A549 (cell line): ENCODE measurements around the gene PBX4. TPM values are rescaled to one million over a fixed set of nuclear protein-coding genes. Genes with fewer than 3 reads are reported as not detected.

Experiments
- ATAC-seq, 2 experiments: fragments of 200-7000 bp in 1 of 2; fragments of >200 bp in 1 of 2; cut with Nextera tagmentation in 1 of 2; cut with Tn5 transposase in 1 of 2; 3 replicates each; pipeline versions ENCODE4 v1.8.0 to v1.9.1; 2018 to 2020; ENCODE audit warnings: mild to moderate bottlenecking in 1 of 2, moderate library complexity in 1 of 2
- CTCF ChIA-PET: fragments of 300-600 bp; sonication (Branson Sonifier 250); formaldehyde crosslinking; extraction: SDS; loops from one replicate; lab custom pipeline; 2021; ENCODE audit warnings: antibody characterized with exemption, inconsistent platforms; lab: Yijun Ruan, JAX
- POLR2A ChIA-PET: fragments of 350-600 bp; formaldehyde crosslinking; extraction: SDS; loops from one replicate; lab custom pipeline; 2021; ENCODE audit warnings: antibody characterized with exemption, inconsistent platforms; lab: Yijun Ruan, JAX
- DNase-seq, 2 experiments: peaks; one replicate each; pipeline versions ENCODE4 v3.0.0 to v3.0.0-alpha.2; 2011 to 2016; ENCODE audit warnings: low read depth in 1 of 2, low spot score in 1 of 2
- FAIRE-seq: peaks from 2 replicates; lab custom pipeline; 2011; peaks lifted over from hg19 to GRCh38; lab: Jason Lieb, UNC
- H3K27ac ChIP-seq, 2 experiments: fragments of >200 bp; sonication (Bioruptor Twin); formaldehyde crosslinking; 3 replicates each; pipeline ENCODE4 v1.5.1; 2016 to 2017
- H3K4me1 ChIP-seq: fragments of >200 bp; sonication (Bioruptor Twin); formaldehyde crosslinking; 3 replicates; pipeline ENCODE4 v1.6.1; 2016
- H3K4me2 ChIP-seq: fragments of >200 bp; sonication (Bioruptor Twin); formaldehyde crosslinking; 3 replicates; pipeline ENCODE4 v1.6.1; 2016
- H3K4me3 ChIP-seq: fragments of >200 bp; sonication (Bioruptor Twin); formaldehyde crosslinking; 3 replicates; pipeline ENCODE4 v1.5.1; 2016
- H3K9me3 ChIP-seq: fragments of >200 bp; sonication (Bioruptor Twin); formaldehyde crosslinking; 3 replicates; pipeline ENCODE4 v1.6.1; 2016
- BHLHE40 ChIP-seq: IDR thresholded peaks from 2 replicates; pipeline ENCODE4 v1.6.1; 2012; ENCODE audit warnings: low read depth, low read length, inconsistent platforms
- CBX2 ChIP-seq: fragments of 200-600 bp; sonication (generic); IDR thresholded peaks from 2 replicates; pipeline ENCODE4 v1.6.1; 2016; ENCODE audit warnings: low read depth, mild to moderate bottlenecking, borderline replicate concordance
- EHMT2 ChIP-seq: fragments of 200-600 bp; sonication (generic); IDR thresholded peaks from 2 replicates; pipeline ENCODE4 v1.6.1; 2016; ENCODE audit warnings: antibody characterized with exemption, low read depth, mild to moderate bottlenecking, moderate library complexity
- FOSL2 ChIP-seq, 2 experiments: fragments of 450-650 bp in 1 of 2; fragments of >200 bp in 1 of 2; sonication (Bioruptor Twin) in 1 of 2; formaldehyde crosslinking; IDR thresholded peaks; 2 replicates each; pipeline versions ENCODE4 v1.5.0 to v1.6.1; 2016 to 2020; ENCODE audit warnings: mild to moderate bottlenecking in 1 of 2, moderate library complexity in 1 of 2
- HOXA7 ChIP-seq: fragments of 250-450 bp; sonication (Bioruptor Pico); IDR thresholded peaks from 2 replicates; pipeline ENCODE4 v1.5.0; 2020; ENCODE audit warnings: mild to moderate bottlenecking, moderate library complexity
- HOXB13 ChIP-seq: fragments of 250-450 bp; sonication (Bioruptor Pico); IDR thresholded peaks from 2 replicates; pipeline ENCODE4 v1.5.0; 2020; ENCODE audit warnings: low read depth, mild to moderate bottlenecking, moderate library complexity
- HOXB5 ChIP-seq: fragments of 250-450 bp; sonication (Bioruptor Pico); IDR thresholded peaks from 2 replicates; pipeline ENCODE4 v1.5.0; 2020; ENCODE audit warnings: mild to moderate bottlenecking, moderate library complexity
- JUNB ChIP-seq: fragments of >200 bp; sonication (Bioruptor Twin); formaldehyde crosslinking; IDR thresholded peaks from 2 replicates; pipeline ENCODE4 v1.6.1; 2016
- MAZ ChIP-seq: fragments of 150-350 bp; IDR thresholded peaks from 2 replicates; pipeline ENCODE4 v1.6.1; 2014; ENCODE audit warnings: antibody characterized with exemption, low read depth, low read length, borderline replicate concordance
- MYC ChIP-seq: IDR thresholded peaks from 2 replicates; pipeline ENCODE4 v1.6.1; 2012; ENCODE audit warnings: mild to moderate bottlenecking, inconsistent platforms, low read length, improper control_type of control experiment, borderline replicate concordance
- NFE2L2 ChIP-seq: fragments of 150-350 bp; conservative IDR thresholded peaks from 2 replicates; pipeline ENCODE4 v1.6.1; 2014; ENCODE audit warnings: low read length
- NPAS2 ChIP-seq: fragments of 250-450 bp; sonication (Bioruptor Pico); IDR thresholded peaks from 2 replicates; pipeline ENCODE4 v1.8.0; 2022; ENCODE audit warnings: mild to moderate bottlenecking, moderate library complexity, borderline replicate concordance
- POLR2A ChIP-seq: IDR thresholded peaks from 2 replicates; pipeline ENCODE4 v1.6.1; 2012; ENCODE audit warnings: mild to moderate bottlenecking, low read length
- POLR2AphosphoS2 ChIP-seq: conservative IDR thresholded peaks from 2 replicates; pipeline ENCODE4 v1.6.1; 2012; ENCODE audit warnings: low read length, improper control_type of control experiment, inconsistent platforms
- RAD21 ChIP-seq, 2 experiments: fragments of >200 bp in 1 of 2; sonication (Bioruptor Twin) in 1 of 2; formaldehyde crosslinking in 1 of 2; IDR thresholded peaks in 1 of 2; conservative IDR thresholded peaks in 1 of 2; 2 replicates in 1 of 2; 3 replicates in 1 of 2; pipeline ENCODE4 v1.6.1; 2012 to 2018; ENCODE audit warnings: inconsistent platforms in 1 of 2
- SMC3 ChIP-seq: fragments of >200 bp; sonication (Bioruptor Twin); formaldehyde crosslinking; IDR thresholded peaks from 3 replicates; pipeline ENCODE4 v1.6.1; 2018; ENCODE audit warnings: inconsistent platforms
- SREBF2 ChIP-seq: fragments of 450-650 bp; IDR thresholded peaks from 2 replicates; pipeline ENCODE4 v1.6.1; 2014; ENCODE audit warnings: mild to moderate bottlenecking, moderate library complexity
- TFCP2L1 ChIP-seq: fragments of 250-450 bp; sonication (Bioruptor Pico); IDR thresholded peaks from 2 replicates; pipeline ENCODE4 v1.5.0; 2021; ENCODE audit warnings: mild to moderate bottlenecking
- ZFP36 ChIP-seq: fragments of 450-650 bp; IDR thresholded peaks from 2 replicates; pipeline ENCODE4 v1.6.1; 2014; ENCODE audit warnings: borderline replicate concordance; ENCODE audit not compliant: partially characterized antibody
- ZNF302 ChIP-seq: fragments of 250-450 bp; sonication (Bioruptor Pico); IDR thresholded peaks from 2 replicates; pipeline ENCODE4 v1.9.0; 2021; ENCODE audit warnings: inconsistent platforms, mild to moderate bottlenecking, moderate library complexity
- WGBS: methylation state at CpG from one replicate; pipeline ENCODE4 v1.1.6; 2017; ENCODE audit errors: missing lambda C conversion rate; 5-methylcytosine and 5-hydroxymethylcytosine counted together
- polyA plus RNA-seq, 4 experiments: library from polyadenylated mRNA; depleted of rRNA in 3 of 4; stranded (reverse); fragments of >200 nt; fragmentation: RNase III in 1 of 4; extraction: RNeasy Plus Mini Kit Qiagen cat#74134 plus additional on column Dnase treatment in 1 of 4; gene quantifications; 2 replicates in 3 of 4; 3 replicates in 1 of 4; pipeline ENCODE4 v1.2.3, GENCODE V29; 2011 to 2017
- TF ChIP-seq, protein P1 (sequence below): IDR thresholded peaks from 2 replicates; pipeline ENCODE4 v1.6.1; 2012; ENCODE audit warnings: low read depth, borderline replicate concordance
- TF ChIP-seq, protein P2 (sequence below): fragments of 250-450 bp; sonication (Bioruptor Pico); IDR thresholded peaks from 2 replicates; pipeline ENCODE4 v1.5.0; 2020; ENCODE audit warnings: low read depth, mild to moderate bottlenecking, moderate library complexity
- TF ChIP-seq, protein P3 (sequence below): IDR thresholded peaks from 2 replicates; pipeline ENCODE4 v1.6.1; 2012

PBX4 gene
- polyA plus RNA-seq, 2 of the 4 experiments (the other 2 are of a cell fraction): 0.70 to 0.90 TPM

DNA sequence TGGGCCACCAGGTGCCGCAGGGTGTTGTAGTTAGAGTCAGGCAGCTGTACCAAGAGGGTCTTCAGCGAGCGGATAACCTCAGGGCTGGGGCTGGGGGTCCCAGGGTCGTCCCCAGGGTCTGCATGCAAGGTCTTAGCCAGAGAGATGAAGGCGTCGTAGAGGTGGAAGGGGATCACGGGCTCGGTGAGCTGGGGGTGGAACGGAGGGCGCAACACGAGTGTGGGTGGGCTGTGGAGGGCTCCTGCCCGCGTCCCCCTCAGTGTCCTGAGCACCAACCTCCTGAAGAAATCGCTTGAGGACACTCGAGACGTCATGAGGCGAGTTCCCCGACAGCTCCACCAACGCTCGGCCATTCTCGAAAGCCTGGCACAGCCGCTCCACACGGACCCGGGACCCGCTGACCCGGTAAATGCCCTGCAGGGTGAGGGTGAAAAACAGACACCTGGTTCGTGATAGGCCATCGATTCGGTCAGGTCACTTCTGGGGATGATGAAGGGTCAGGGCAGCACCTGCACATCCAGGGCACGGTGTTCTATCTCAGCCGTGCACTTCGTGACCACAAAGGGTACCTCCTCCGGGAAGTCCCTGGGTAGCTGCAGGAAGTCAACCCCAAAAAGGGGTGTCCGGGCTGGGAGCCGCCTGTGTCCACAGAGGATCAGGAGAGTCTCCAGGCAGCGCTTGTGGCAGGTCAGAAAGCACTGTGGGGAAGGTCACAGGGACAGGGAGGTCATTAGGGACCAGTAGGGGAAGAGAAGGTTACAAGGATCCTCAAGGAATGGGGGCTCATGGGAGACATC, 16.2 kb upstream of the PBX4 start (continued):
- TF ChIP-seq, protein P1, sequence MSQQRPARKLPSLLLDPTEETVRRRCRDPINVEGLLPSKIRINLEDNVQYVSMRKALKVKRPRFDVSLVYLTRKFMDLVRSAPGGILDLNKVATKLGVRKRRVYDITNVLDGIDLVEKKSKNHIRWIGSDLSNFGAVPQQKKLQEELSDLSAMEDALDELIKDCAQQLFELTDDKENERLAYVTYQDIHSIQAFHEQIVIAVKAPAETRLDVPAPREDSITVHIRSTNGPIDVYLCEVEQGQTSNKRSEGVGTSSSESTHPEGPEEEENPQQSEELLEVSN: no peak
- TF ChIP-seq ZFP36: no peak
- TF ChIP-seq BHLHE40: no peak
- TF ChIP-seq, protein P2, sequence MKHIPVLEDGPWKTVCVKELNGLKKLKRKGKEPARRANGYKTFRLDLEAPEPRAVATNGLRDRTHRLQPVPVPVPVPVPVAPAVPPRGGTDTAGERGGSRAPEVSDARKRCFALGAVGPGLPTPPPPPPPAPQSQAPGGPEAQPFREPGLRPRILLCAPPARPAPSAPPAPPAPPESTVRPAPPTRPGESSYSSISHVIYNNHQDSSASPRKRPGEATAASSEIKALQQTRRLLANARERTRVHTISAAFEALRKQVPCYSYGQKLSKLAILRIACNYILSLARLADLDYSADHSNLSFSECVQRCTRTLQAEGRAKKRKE (CRISPR knock-in tag): no peak

DNA sequence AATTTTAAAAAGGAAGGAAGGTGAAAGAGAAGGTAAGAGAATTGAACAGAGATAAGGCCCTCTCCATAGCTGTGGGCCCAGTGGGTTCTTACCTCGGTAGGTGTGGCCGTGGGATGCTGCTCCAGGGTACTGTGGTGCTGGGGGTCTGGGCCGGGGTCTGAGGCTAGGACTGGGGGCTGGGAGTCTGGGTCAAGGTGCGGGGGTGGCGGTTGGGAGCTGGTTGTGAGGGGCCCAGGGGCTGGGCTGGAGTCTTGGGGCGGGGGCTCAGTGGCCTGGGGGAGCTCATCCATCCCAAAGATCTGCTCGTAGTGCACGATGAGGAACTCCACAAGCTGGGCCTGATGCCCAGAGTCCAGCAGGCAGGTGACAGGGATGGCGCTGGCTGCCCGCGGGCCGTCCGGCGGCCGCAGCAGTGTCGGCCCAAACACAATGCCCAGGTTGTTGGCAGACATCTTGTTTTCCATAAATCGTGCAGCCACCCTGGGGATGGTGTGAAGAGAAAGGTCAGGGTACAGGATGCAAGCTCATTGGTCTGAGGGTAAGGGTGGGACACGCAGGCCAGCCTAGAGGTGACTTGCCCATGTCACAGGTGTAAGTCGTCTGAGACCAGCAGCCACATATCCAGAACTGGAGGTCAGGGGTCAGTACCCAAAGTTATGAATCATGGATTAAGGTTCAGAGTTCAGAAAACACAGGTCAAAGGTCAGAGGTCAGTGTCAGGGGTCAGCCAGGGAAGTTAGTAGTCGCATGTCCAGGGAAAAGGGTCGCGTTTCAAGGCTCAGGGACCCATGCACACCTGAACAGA, 15.4 kb upstream of the PBX4 start:
- ChIA-PET POLR2A (no interaction called here), CTCF (interaction anchor here (2.2 kb wide), 1 partner anchor 10 kb away, joined by 6 read pairs; the partner anchor contains the start of gene GMIP)
- Histone ChIP-seq H3K27ac (no peak overlapping the region), H3K4me2 (no peak overlapping the region), H3K4me3 (no peak overlapping the region), H3K9me3 (no peaks in the 10 kb centered on the region), H3K4me1 (no peaks in the 10 kb centered on the region)
- WGBS: 90% methylated on average over 13 of the region's 22 CpGs
- FAIRE-seq: no peak
- ATAC-seq: no peak
- TF ChIP-seq MAZ (no peak), NFE2L2 (no peak), EHMT2 (no peak), HOXB13 (CRISPR knock-in tag) (no peak)
- no peak for DNase-seq

DNA sequence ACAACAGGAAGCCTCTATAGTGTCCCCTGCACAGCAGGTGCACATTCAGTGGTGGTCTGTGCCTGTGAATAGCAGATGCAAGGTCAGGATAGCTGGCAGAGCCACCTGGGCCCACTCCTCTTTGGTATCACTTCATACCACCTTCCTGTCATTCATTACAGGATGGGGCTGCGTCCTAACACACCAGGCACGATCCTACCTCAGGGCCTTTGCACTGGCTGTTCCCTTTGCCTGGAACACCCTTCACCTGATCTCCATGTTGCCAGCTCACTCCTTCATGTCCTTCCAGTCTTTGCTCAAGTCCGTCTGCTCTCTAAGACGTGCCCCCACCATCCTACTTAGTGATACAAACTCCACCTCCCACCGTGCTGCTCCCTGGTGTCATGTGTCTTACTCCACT, 14.2 kb upstream of the PBX4 start:
- ATAC-seq (no peak), FAIRE-seq (no peak), DNase-seq (no peak)
- Histone ChIP-seq H3K4me2 (no peak overlapping the region), H3K9me3 (no peaks in the 10 kb centered on the region), H3K4me1 (no peaks in the 10 kb centered on the region), H3K4me3 (no peak overlapping the region), H3K27ac (no peak overlapping the region)
- WGBS: 90% methylated on average over 5 of the region's 5 CpGs
- CTCF ChIA-PET: interaction anchor here (0.9 to 1.0 kb wide), 2 partner anchors 81 to 100 kb away, joined by 3 to 4 read pairs; no protein-coding TSS in a partner anchor
- POLR2A ChIA-PET: no interaction called here
- no peak for TF ChIP-seq CBX2
- TF ChIP-seq MYC: no peak
- TF ChIP-seq, protein P3, sequence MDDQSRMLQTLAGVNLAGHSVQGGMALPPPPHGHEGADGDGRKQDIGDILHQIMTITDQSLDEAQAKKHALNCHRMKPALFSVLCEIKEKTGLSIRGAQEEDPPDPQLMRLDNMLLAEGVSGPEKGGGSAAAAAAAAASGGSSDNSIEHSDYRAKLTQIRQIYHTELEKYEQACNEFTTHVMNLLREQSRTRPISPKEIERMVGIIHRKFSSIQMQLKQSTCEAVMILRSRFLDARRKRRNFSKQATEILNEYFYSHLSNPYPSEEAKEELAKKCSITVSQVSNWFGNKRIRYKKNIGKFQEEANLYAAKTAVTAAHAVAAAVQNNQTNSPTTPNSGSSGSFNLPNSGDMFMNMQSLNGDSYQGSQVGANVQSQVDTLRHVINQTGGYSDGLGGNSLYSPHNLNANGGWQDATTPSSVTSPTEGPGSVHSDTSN: no peak
- TF ChIP-seq HOXB5 (CRISPR knock-in tag): no peak
- TF ChIP-seq NPAS2 (CRISPR knock-in tag): no peak
- no peak for TF ChIP-seq SMC3
- TF ChIP-seq POLR2AphosphoS2: no peak
- no peak for TF ChIP-seq RAD21 (conservative IDR thresholded peaks at IDR 0.05 in 1 of 2, IDR thresholded peaks at IDR 0.05 in 1 of 2)
- no peak for TF ChIP-seq FOSL2 (IDR thresholded peaks at IDR 0.05)
- no peak for TF ChIP-seq FOSL2 (CRISPR knock-in tag; IDR thresholded peaks at IDR 0.05)
- TF ChIP-seq BHLHE40: no peak
- no peak for TF ChIP-seq POLR2A
- no peak for TF ChIP-seq HOXA7 (CRISPR knock-in tag)
- no peak for TF ChIP-seq TFCP2L1 (CRISPR knock-in tag)
- TF ChIP-seq JUNB: no peak
- TF ChIP-seq NFE2L2: no peak
- TF ChIP-seq, protein P1: no peak
- TF ChIP-seq MAZ: no peak
- no peak for TF ChIP-seq ZNF302 (CRISPR knock-in tag)
- no peak for TF ChIP-seq SREBF2
